H9 (cell line): ENCODE measurements around the gene WNT9A. TPM values are rescaled to one million over a fixed set of nuclear protein-coding genes. Genes with fewer than 3 reads are reported as not detected.
A peak's percentile ranks its signal among the peaks of the same experiment; 100 is the strongest.

Experiments
- DNase-seq: peaks from one replicate; pipeline ENCODE4 v3.0.0-alpha.2; 2017
- H2AFZ ChIP-seq: one replicate; pipeline ENCODE4 v1.6.1; 2013; ENCODE audit warnings: mild to moderate bottlenecking, low read length, control low read depth, moderate library complexity
- H2AK5ac ChIP-seq: 2 replicates; pipeline ENCODE4 v1.6.1; 2013; ENCODE audit warnings: low read length, control low read depth, mixed read lengths; ENCODE audit not compliant: insufficient read length
- H2BK120ac ChIP-seq: one replicate; pipeline ENCODE4 v1.6.1; 2013; ENCODE audit warnings: low read depth, mild to moderate bottlenecking, low read length, control low read depth, inconsistent platforms; ENCODE audit not compliant: poor library complexity, severe bottlenecking
- H2BK12ac ChIP-seq: 2 replicates; pipeline ENCODE4 v1.6.1; 2013; ENCODE audit warnings: low read length, control low read depth, mixed read lengths, low read depth; ENCODE audit not compliant: insufficient read length
- H2BK15ac ChIP-seq: 2 replicates; pipeline ENCODE4 v1.6.1; 2013; ENCODE audit warnings: low read depth, low read length, control low read depth
- H2BK20ac ChIP-seq: one replicate; pipeline ENCODE4 v1.6.1; 2013; ENCODE audit warnings: low read depth, mild to moderate bottlenecking, low read length, control low read depth, inconsistent platforms; ENCODE audit not compliant: poor library complexity, severe bottlenecking
- H2BK5ac ChIP-seq: 2 replicates; pipeline ENCODE4 v1.6.1; 2013; ENCODE audit warnings: low read length, control low read depth, mixed read lengths; ENCODE audit not compliant: insufficient read length
- H3K14ac ChIP-seq: 2 replicates; pipeline ENCODE4 v1.6.1; 2013; ENCODE audit warnings: low read length, control low read depth; ENCODE audit not compliant: insufficient read depth
- H3K18ac ChIP-seq: 2 replicates; pipeline ENCODE4 v1.6.1; 2013; ENCODE audit warnings: low read depth, mild to moderate bottlenecking, mixed read lengths, low read length, control low read depth; ENCODE audit not compliant: insufficient read length
- H3K23ac ChIP-seq: 2 replicates; pipeline ENCODE4 v1.6.1; 2013; ENCODE audit warnings: low read length, control low read depth, mixed read lengths, low read depth; ENCODE audit not compliant: insufficient read length
- H3K23me2 ChIP-seq: 2 replicates; pipeline ENCODE4 v1.6.1; 2013; ENCODE audit warnings: low read depth, mild to moderate bottlenecking, mixed read lengths, low read length, control low read depth; ENCODE audit not compliant: insufficient read length, poor library complexity, severe bottlenecking
- H3K27ac ChIP-seq: 2 replicates; pipeline ENCODE4 v1.5.1; 2013; ENCODE audit warnings: low read length, control low read depth, mixed read lengths, low read depth; ENCODE audit not compliant: insufficient read length
- H3K27me3 ChIP-seq: 2 replicates; pipeline ENCODE4 v1.6.1; 2013; ENCODE audit warnings: low read length, control low read depth, inconsistent platforms; ENCODE audit not compliant: insufficient read depth
- H3K4ac ChIP-seq: 2 replicates; pipeline ENCODE4 v1.6.1; 2013; ENCODE audit warnings: low read depth, mild to moderate bottlenecking, control low read depth, inconsistent platforms, low read length, moderate library complexity
- H3K4me1 ChIP-seq: 2 replicates; pipeline ENCODE4 v1.6.1; 2013; ENCODE audit warnings: low read length, control low read depth, inconsistent platforms; ENCODE audit not compliant: insufficient read depth
- H3K4me2 ChIP-seq: 2 replicates; pipeline ENCODE4 v1.6.1; 2013; ENCODE audit warnings: low read length, control low read depth, mixed read lengths; ENCODE audit not compliant: insufficient read length, insufficient read depth
- H3K56ac ChIP-seq: 2 replicates; pipeline ENCODE4 v1.6.1; 2013; ENCODE audit warnings: low read depth, mild to moderate bottlenecking, mixed read lengths, low read length, control low read depth; ENCODE audit not compliant: insufficient read length
- H3K79me1 ChIP-seq: 2 replicates; pipeline ENCODE4 v1.6.1; 2013; ENCODE audit warnings: low read depth, mild to moderate bottlenecking, moderate library complexity, low read length, control low read depth, inconsistent platforms; ENCODE audit not compliant: insufficient read depth, poor library complexity, severe bottlenecking
- H3K79me2 ChIP-seq: 2 replicates; pipeline ENCODE4 v1.6.1; 2013; ENCODE audit warnings: low read length, control low read depth, inconsistent platforms; ENCODE audit not compliant: insufficient read depth
- H3K9ac ChIP-seq: 2 replicates; pipeline ENCODE4 v1.6.1; 2013; ENCODE audit warnings: low read length, control low read depth, mixed read lengths; ENCODE audit not compliant: insufficient read length; ENCODE audit errors: extremely low read depth
- H3K9me3 ChIP-seq: one replicate; pipeline ENCODE4 v1.6.1; 2013; ENCODE audit warnings: low read depth, low read length, inconsistent platforms; ENCODE audit not compliant: control insufficient read depth
- H3T11ph ChIP-seq: one replicate; pipeline ENCODE4 v1.6.1; 2013; ENCODE audit warnings: mild to moderate bottlenecking, low read length, control low read depth, inconsistent platforms
- H4K20me1 ChIP-seq: one replicate; pipeline ENCODE4 v1.6.1; 2013; ENCODE audit not compliant: control insufficient read depth, insufficient read length, insufficient read depth
- H4K5ac ChIP-seq: 2 replicates; pipeline ENCODE4 v1.6.1; 2013; ENCODE audit warnings: low read depth, mild to moderate bottlenecking, mixed read lengths, low read length, control low read depth; ENCODE audit not compliant: insufficient read length
- H4K8ac ChIP-seq: replicated peaks from 2 replicates; pipeline ENCODE4 v1.6.1; 2013; ENCODE audit warnings: low read length, control low read depth, mixed read lengths, low read depth; ENCODE audit not compliant: insufficient read length
- H4K91ac ChIP-seq: 2 replicates; pipeline ENCODE4 v1.6.1; 2013; ENCODE audit warnings: low read depth, mild to moderate bottlenecking, moderate library complexity, mixed read lengths, low read length, control low read depth; ENCODE audit not compliant: insufficient read length
- H3K27ac Mint-ChIP-seq, 3 experiments: 2 replicates in 2 of 3; 3 replicates in 1 of 3; pipeline ENCODE4 v1.8.0; 2020 to 2021; ENCODE audit warnings: mixed read lengths in 3 of 3, mild to moderate bottlenecking in 1 of 3, moderate library complexity in 1 of 3
- H3K27me3 Mint-ChIP-seq: 2 replicates; pipeline ENCODE4 v1.8.0; 2021; ENCODE audit warnings: low read depth, mild to moderate bottlenecking, moderate library complexity, mixed read lengths
- H3K36me3 Mint-ChIP-seq, 3 experiments: 2 replicates in 2 of 3; 3 replicates in 1 of 3; pipeline ENCODE4 v1.8.0; 2020 to 2021; ENCODE audit warnings: low read depth in 3 of 3, mixed read lengths in 3 of 3; ENCODE audit not compliant: insufficient read depth in 1 of 3
- H3K4me1 Mint-ChIP-seq, 2 experiments: 2 replicates each; pipeline ENCODE4 v1.8.0; 2020; ENCODE audit warnings: mixed read lengths in 2 of 2
- H3K4me3 Mint-ChIP-seq, 2 experiments: 2 replicates in 1 of 2; 3 replicates in 1 of 2; pipeline ENCODE4 v1.8.0; 2020 to 2021; ENCODE audit warnings: mild to moderate bottlenecking in 2 of 2, mixed read lengths in 2 of 2, moderate library complexity in 1 of 2
- H3K9me3 Mint-ChIP-seq, 2 experiments: 2 replicates in 1 of 2; 3 replicates in 1 of 2; pipeline ENCODE4 v1.8.0; 2020; ENCODE audit warnings: mild to moderate bottlenecking in 2 of 2, mixed read lengths in 2 of 2, moderate library complexity in 1 of 2
- CTCF ChIP-seq: fragments of 200-600 bp; sonication (generic); conservative IDR thresholded peaks from 3 replicates; pipeline ENCODE4 v1.8.0; 2021; ENCODE audit warnings: antibody characterized with exemption, mild to moderate bottlenecking
- WGBS: extraction: QIAGEN DNeasy Blood & Tissue Kit; methylation state at CpG from one replicate; pipeline ENCODE4 v1.1.7; 2013; ENCODE audit warnings: missing lambda C conversion rate, low lambda C conversion rate, mixed read lengths; ENCODE audit not compliant: insufficient read length; ENCODE audit errors: extremely low coverage; 5-methylcytosine and 5-hydroxymethylcytosine counted together
- total RNA-seq: library from RNA; stranded (reverse); gene quantifications from 2 replicates; pipeline ENCODE4 v1.2.1, GENCODE V29; 2021

WNT9A gene
- total RNA-seq, 1 experiment from 2014 or later = 0.77 TPM

GRCh38 chr1:227886993-227887696 is 60.6 kb downstream of the WNT9A start:
- no peak overlapping the region for H2AK5ac ChIP-seq
- no peak overlapping the region for H4K8ac ChIP-seq
- H3K79me1 ChIP-seq = no peaks in the 10 kb centered on the region
- H3K79me2 ChIP-seq = no peaks in the 10 kb centered on the region
- no peak for TF ChIP-seq CTCF
- H3K4me1 ChIP-seq = no peaks in the 10 kb centered on the region
- no peak overlapping the region for H2BK15ac ChIP-seq
- H2AFZ ChIP-seq = no peak overlapping the region
- H2BK5ac ChIP-seq = no peak overlapping the region
- peaks cover 4% of the 10 kb centered on the region for H3K27me3 Mint-ChIP-seq
- H3K27me3 ChIP-seq = no peaks in the 10 kb centered on the region
- DNase-seq = peak; percentile 57
- no peak overlapping the region for H3K9ac ChIP-seq
- H3K18ac ChIP-seq = no peak overlapping the region
- WGBS = no CpG with 5 or more reads among the region's 30 CpGs
- H3K23ac ChIP-seq = no peak overlapping the region
- no peaks in the 10 kb centered on the region for H3K9me3 ChIP-seq
- no peak overlapping the region for H4K91ac ChIP-seq
- H3K4ac ChIP-seq = no peak overlapping the region
- H3T11ph ChIP-seq = no peak overlapping the region
- peaks cover 3 to 16% of the 10 kb centered on the region in 2 experiments for H3K4me1 Mint-ChIP-seq
- no peak overlapping the region for H2BK120ac ChIP-seq
- no peak overlapping the region for H2BK20ac ChIP-seq
- no peaks in the 10 kb centered on the region for H3K23me2 ChIP-seq
- no peak overlapping the region for H3K27ac Mint-ChIP-seq
- H4K20me1 ChIP-seq = no peaks in the 10 kb centered on the region
- H3K36me3 Mint-ChIP-seq = no peaks in the 10 kb centered on the region; a peak in 2 of 7 replicates
- H3K9me3 Mint-ChIP-seq = no peaks in the 10 kb centered on the region
- no peak overlapping the region for H3K27ac ChIP-seq
- H2BK12ac ChIP-seq = no peak overlapping the region
- peak overlapping the region; percentile 44 for H3K4me2 ChIP-seq
- H3K56ac ChIP-seq = no peak overlapping the region
- H3K4me3 Mint-ChIP-seq = peak overlapping the region in 1 of 2 experiments; percentile 32; a peak in 1 of 5 replicates
- peak overlapping the region; percentile 3; the same call in 1 of the 2 replicates for H3K14ac ChIP-seq
- no peak overlapping the region for H4K5ac ChIP-seq
